CD4-positive, alpha-beta T cell treated with Interleukin-21 for 1 hour (primary cell): Measurements from ENCODE around the gene LSMEM2.
"Not testable (repeated sequence)": the region's sequence is repeated elsewhere in the genome, so short reads cannot be mapped to it uniquely, and the experiment has no call there.

Experiments used
- DNase-seq: peaks from one replicate; pipeline ENCODE4 v3.0.0-alpha.2; 2020

Gene LSMEM2

GRCh38 chr3:50278880-50279224 is at the start of gene LSMEM2:
LSMEM2 (plus strand) TSS chr3:50279087; CDS start chr3:50279114, 27 bp downstream.
- no peak for DNase-seq

DNA sequence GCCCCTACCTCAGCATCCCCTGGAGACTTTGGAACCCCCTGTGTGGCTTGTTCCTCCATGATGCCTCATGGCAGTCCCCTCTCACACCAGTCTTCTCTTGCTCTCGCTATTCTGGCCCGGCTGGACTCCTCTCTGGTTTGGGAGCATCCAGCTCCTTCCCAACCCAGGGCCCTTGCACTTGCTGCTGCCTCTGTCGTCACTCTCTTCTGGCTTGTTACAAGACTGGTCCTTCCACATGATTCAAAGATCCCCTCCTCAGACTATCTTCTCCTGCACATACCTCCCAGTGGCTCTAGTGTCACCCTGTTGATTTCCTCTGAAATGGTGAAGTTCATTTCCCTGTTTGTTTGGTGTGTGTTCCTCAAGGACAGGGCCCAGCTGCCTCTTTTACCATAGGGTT is 49.4 kb upstream of the LSMEM2 start:
- no peak for DNase-seq

DNA sequence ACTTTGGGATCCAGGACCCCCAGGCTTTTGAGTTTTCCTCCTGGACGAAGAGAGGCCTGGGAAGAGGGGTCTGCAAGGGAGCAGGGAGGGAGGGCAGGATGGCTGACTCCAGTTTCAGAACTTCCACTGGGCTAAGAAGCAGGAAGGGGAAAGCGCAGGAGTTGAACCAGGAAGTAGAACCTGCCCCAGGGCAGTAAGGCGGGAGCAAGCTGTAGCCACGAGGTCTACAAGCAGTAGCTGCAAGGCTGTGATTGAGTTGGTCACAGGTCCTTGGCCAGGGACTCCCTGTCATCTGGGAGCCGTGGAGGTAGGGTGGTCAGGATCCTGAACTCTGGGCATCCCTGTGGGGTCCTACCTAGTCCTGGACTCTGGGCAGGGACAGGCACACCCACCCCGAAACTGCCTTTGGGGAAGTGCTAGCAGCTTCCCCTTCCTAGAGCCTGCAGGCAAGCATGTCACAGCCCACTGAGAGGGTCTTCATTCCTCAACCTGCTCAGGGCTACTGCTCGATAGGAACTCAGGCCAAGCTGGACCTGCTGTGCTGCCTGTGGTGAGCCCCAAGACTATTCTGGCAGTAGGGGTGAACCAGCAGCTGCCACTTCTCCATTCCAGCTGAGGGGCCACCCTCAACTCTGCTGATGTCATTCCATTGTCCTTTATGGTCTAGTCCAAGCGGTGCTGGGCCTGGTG is 48.6 kb upstream of the LSMEM2 start:
- DNase-seq, result no peak

DNA sequence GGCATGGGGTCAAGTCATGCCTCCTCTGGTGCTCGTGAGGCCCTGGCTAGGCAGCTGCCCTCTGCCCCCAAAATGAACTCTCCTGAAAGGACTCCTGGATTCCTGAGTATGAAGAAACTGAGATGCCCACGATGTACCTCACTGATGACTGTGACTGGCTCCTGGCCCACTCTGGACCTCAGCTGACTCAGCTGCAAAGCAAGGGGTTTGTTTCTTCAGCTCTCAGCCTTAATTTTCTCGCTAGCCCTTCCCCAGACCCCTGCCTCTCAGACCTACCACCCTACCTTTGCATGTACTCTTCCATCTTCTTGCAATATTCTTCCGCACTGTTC is 48.1 kb upstream of the LSMEM2 start:
- no peak for DNase-seq

- no peak for DNase-seq
Observed at GRCh38 chr3:50231581-50231980, 47.3 kb upstream of the LSMEM2 start.

DNA sequence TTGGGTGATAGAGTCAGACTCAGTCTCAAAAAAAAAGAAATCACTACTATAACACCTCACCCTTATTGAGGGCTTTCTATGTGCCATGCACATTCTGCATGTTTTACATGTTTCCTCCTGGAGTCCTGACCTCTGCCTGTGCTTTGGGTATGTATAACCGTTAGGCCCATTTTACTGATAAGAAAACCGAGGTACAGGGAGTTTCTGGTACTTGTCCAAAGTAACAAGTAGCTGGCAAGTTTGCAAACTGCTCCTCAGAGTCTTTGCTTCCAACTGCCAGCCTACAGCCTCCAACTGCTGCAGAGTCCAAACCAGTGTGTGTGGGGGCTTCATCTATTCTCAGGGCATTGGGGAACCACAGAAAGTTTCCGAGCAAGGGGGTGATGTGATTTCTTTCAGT is 46.6 kb upstream of the LSMEM2 start:
- DNase-seq, result no peak

DNA sequence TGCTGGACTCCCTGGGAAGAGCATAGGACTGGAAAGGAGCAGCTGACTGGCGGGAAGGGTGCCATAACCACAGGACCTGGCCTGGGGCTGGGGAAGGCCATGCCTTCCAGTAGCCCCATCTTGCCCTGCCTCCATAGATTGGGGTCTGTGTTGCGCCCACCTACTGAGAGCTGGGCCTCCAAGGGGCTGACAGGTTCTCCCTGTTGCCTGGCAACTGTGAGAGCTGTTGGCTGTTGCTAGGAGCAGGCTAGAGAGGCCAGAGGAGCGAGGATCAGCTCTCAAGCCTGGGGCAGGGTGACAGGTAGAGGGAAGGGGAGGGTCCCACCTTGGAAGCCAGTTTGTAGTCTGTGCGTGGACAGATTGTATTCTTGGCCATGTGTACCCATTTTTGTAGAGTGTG is 45.7 kb upstream of the LSMEM2 start:
- no peak for DNase-seq

DNA sequence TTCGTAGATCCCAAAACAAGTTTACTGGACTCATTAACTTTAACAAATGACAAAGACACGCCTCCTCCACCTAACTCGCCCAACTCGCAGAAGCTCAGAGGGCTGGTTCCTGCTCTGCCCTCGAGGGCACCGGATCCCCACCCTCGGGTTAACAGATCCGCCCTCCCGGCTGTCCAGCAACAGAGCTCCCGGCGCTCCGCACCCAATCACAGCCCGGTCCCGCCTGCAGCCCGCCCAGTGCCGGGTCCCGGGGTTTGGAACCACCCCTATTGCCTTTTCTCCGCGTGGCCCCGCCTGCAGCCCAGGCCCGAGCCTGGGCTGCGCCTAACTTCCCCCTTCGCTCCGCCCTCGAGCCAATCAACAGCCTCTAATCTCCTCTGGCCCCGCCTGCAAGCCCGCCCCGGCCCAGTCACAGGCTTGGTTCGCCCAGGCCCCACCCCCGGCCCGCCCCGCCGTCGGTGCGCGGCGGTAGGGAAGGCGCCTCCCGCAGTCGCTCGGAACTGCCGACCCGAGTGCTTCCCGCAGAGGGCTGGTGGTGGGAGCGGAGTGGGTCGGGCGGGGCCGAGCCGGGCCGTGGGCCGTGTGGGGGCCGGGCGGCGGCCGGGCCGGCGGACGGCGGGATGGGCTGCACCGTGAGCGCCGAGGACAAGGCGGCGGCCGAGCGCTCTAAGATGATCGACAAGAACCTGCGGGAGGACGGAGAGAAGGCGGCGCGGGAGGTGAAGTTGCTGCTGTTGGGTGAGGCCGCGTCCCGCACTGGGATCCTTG is 43.0 kb upstream of the LSMEM2 start, which contains the start of gene GNAI2:
Gene GNAI2 (plus strand): TSS at position 489 of the 768 bp plus-strand sequence. CDS start 132 bp downstream, at position 621.
- DNase-seq, result peak; percentile 99

- no peak for DNase-seq
Observed at GRCh38 chr3:50236484-50237132, 42.3 kb upstream of the LSMEM2 start.

DNA sequence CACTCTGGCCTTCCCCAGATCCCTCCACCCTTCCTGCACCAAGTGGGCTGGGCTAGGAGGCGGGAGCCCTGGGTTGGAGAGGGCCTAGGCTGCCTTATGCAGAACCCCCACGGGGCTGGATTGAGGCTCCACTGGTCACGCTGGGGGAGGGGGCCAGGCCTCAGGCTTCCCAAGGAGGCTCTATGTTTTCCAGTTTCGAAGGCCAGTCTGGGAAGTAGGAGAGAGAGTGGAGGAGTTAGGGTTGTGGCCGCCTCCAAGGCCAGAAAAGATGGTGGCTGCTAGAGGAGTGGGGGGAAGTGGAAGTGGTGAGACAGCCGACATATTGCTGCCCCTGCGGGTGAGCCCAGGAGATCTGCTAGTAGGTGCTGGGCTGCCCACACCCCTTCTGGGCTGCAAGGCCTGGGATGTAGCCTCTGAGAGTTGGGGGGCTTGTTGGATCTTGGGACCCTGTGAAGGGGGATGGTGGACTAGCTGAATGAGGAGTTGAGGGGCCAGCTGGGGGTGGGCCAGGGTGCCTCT is 41.7 kb upstream of the LSMEM2 start:
- peak; percentile 43 for DNase-seq

- DNase-seq, result peak; percentile 88
Observed at GRCh38 chr3:50237754-50238548, 40.9 kb upstream of the LSMEM2 start.

DNA sequence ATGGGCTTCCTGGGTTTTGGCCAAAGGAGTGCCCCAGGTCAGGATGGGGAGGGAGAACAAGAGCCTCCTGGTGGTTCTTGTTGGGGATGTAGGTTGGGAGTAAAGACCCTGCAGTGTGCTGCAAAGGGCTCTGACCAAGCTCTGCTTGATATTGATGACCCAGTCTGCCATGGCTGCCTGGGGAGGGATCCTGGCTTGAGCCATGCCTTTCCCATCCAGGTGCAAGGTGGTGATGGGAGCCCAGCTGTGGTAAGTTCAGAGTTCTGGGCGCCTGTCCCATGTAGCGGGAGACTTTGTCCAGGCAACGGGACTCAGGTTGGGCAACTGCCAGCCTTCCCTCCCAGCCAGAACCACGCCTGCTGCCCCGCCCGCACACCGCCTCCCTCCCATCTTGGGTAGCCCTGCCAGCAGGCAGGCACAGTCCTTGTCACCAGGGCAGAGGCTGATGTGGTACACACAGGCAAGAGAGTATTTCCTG is 40.3 kb upstream of the LSMEM2 start:
- no peak for DNase-seq

DNA sequence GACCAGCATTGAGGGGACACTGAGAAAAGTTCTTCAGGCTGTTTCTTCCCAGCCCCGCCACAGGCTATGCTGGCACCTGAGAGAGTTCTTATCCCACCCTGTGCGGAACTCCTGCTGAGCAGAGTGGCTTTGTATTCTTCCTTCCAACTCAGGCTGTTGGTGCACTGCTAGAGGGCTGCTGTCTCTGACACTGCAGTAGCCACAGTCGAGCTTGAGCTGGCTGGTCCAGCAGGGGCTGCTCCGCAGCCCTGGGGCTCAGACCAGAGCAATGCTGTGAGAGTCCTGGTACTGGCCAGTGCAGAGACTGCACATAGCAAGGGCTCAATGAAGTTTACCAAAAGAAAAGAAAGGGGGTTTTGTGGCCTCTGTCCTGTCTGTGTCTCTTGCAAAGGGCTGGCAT is 39.2 kb upstream of the LSMEM2 start:
- DNase-seq, result no peak

DNA sequence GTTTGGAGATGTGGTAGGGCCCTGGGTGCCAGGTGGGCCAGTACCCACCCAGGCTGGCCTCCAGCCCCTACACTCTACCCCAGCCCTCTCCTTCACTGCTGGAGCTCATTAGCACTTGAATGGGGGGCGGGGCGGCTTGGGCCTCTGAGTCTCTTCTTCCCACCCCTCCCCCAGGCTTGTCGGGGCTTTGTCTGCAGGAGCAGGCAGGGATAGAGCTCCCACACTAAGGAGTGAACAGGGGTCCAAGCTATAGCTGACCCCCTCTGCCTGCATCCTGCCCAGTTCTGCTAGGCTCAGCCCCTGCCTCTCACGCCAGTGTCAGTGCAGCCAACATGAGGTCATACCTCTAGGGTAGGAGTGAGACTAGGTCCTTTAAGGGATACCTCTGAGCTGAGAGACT is 37.7 kb upstream of the LSMEM2 start:
- DNase-seq, result no peak

- no peak for DNase-seq
Observed at GRCh38 chr3:50241713-50242380, 37.0 kb upstream of the LSMEM2 start.

DNA sequence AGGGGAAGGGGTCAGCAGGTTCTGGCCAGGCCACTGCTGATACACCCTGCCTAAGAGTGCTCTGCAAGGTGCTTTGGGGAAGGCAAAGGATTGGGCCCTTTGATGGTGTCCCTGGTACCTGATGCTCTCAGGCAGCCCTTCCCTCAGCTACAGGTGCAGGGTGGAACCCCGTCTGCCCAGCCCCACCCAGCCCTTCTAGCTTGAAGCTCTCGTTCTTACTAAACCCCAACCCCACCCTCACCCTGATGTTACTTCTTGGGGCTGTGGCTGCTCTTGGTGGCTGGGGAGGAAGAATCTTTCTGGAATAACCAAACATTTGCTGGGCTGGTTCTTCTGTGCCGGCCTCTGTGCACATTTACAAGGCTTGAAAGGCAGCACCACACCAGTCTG is 36.5 kb upstream of the LSMEM2 start:
- DNase-seq, result no peak

- peak; percentile 64 for DNase-seq
Observed at GRCh38 chr3:50242851-50243542, 35.9 kb upstream of the LSMEM2 start.

DNA sequence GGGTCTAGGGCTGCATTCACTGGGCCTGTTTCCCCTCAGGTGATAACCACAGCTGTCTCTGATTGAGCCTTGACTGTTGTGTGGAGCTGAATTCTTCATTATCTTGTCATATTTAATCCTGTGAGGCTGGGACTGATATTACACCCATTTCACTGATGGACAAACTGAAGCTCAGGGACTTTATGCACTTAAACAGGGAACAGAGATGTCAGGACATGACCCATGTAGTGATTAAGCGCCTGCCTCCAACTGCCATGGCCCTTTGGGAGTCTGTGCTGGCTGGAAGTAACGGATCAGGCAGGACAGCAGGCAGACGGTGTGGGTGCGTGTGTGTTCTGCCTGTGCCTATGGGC is 35.4 kb upstream of the LSMEM2 start:
- DNase-seq, result no peak

- not testable (repeated sequence) for DNase-seq
Observed at GRCh38 chr3:50244813-50245212, 34.1 kb upstream of the LSMEM2 start.

GRCh38 chr3:50245251-50245745 is 33.6 kb upstream of the LSMEM2 start:
- no peak for DNase-seq

GRCh38 chr3:50245831-50246516 is 32.9 kb upstream of the LSMEM2 start:
- peak; percentile 93 for DNase-seq
